ENCODE results near the gene MYO5B. TPM values are rescaled to one million over a fixed set of nuclear protein-coding genes. Genes with fewer than 3 reads are reported as not detected.

MYO5B gene
- total RNA-seq, 4 donors from 2014 or later: 0.05 to 0.60 (median 0.35) TPM

DNA sequence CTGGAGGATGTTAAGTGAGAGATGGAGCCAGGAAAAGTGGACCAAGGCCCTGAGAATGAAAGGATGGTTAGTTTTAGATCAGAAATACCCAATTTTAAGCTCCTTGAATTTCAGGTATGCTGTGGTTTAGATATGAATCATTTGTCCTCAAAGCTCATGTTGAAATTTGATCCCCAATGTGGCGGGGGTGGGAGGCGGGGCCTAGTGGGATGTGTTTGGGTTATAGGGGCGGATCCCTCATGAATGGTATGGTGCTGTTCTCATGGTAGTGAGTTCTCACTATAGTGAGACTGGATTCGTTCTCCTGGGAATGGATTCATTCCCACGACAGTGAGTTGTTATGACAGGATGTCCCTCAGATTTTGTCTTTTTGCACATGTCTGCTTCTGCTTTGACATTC, 11.4 kb downstream of the MYO5B start:
- in situ Hi-C loops (cut with MboI; ENCODE audit: low sequenced_read_pairs in 4 of 4): loop anchor here in 1 of 4 donors (25.0 kb wide), 1 partner anchor 171 kb away; no protein-coding TSS in a partner anchor
- no peaks in the 10 kb centered on the region for H3K36me3 ChIP-seq
- TF ChIP-seq POLR2A (IDR thresholded peaks at IDR 0.05): no peak
- TF ChIP-seq, protein P1, sequence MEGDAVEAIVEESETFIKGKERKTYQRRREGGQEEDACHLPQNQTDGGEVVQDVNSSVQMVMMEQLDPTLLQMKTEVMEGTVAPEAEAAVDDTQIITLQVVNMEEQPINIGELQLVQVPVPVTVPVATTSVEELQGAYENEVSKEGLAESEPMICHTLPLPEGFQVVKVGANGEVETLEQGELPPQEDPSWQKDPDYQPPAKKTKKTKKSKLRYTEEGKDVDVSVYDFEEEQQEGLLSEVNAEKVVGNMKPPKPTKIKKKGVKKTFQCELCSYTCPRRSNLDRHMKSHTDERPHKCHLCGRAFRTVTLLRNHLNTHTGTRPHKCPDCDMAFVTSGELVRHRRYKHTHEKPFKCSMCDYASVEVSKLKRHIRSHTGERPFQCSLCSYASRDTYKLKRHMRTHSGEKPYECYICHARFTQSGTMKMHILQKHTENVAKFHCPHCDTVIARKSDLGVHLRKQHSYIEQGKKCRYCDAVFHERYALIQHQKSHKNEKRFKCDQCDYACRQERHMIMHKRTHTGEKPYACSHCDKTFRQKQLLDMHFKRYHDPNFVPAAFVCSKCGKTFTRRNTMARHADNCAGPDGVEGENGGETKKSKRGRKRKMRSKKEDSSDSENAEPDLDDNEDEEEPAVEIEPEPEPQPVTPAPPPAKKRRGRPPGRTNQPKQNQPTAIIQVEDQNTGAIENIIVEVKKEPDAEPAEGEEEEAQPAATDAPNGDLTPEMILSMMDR (IDR thresholded peaks at IDR 0.05 in 4 of 5, conservative IDR thresholded peaks at IDR 0.05 in 1 of 5): no peak
- no peaks in the 10 kb centered on the region for H3K4me1 ChIP-seq
- peaks cover 0 to 16% (median 13%) of the 10 kb centered on the region in 3 donors for H3K27me3 ChIP-seq
- H3K4me3 ChIP-seq: no peak overlapping the region
- no peak for DNase-seq
- H3K27ac ChIP-seq: no peak overlapping the region
- H3K9me3 ChIP-seq: no peaks in the 10 kb centered on the region
- intact Hi-C loops (cut with DNase I; ENCODE audit: low total_unique reads): no loop called here
- ATAC-seq: no peak

DNA sequence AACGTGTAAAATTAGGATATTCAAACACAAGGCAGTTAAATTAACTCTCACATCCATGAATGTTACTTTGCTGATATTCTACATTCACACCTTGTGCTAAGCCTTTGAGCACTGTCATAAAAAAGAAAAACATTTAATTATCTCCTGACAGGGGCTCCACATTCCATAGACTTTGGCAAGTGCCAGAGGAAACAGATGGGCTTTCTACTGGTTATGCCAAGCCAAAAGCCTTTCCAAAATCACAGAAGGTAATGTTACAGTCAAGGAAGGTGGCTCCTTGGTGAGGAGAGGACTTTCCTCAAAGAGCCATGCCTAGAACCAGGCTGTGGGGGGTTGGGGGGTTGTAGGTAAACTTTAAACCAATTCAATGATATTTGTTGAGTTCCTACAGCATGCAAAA, 12.4 kb downstream of the MYO5B start:
- in situ Hi-C loops (cut with MboI; ENCODE audit: low sequenced_read_pairs in 4 of 4) (loop anchor here in 1 of 4 donors (25.0 kb wide), 1 partner anchor 170 kb away; no protein-coding TSS in a partner anchor), intact Hi-C loops (cut with DNase I; ENCODE audit: low total_unique reads) (no loop called here)
- DNase-seq (no peak), ATAC-seq (no peak)
- Histone ChIP-seq H3K36me3 (no peaks in the 10 kb centered on the region), H3K4me1 (no peaks in the 10 kb centered on the region), H3K27ac (no peak overlapping the region), H3K9me3 (no peaks in the 10 kb centered on the region), H3K4me3 (no peak overlapping the region), H3K27me3 (peaks cover 0 to 10% (median 9%) of the 10 kb centered on the region in 3 donors)
- no peak for TF ChIP-seq POLR2A (IDR thresholded peaks at IDR 0.05)
- TF ChIP-seq, protein P1 (IDR thresholded peaks at IDR 0.05 in 4 of 5, conservative IDR thresholded peaks at IDR 0.05 in 1 of 5): no peak

DNA sequence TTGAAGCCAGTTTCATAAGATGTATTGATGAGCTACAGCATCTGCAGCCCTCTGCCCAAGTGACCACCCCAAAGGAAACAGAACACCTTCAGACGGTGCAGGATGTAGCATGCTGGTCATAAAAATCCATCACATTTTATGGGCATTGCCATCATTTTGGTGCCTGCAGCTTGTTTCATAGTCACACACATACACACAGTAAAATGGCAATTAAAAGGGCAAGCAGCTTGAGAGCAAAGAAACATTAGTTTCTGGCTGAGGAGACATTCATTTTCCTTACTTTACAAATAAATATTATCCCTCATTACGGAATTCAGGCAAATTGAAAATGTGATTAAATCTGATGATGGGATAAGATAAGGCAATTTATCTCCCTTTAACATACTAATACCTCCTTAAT, 13.4 kb downstream of the MYO5B start:
- no peak for TF ChIP-seq POLR2A (IDR thresholded peaks at IDR 0.05)
- TF ChIP-seq, protein P1 (IDR thresholded peaks at IDR 0.05 in 4 of 5, conservative IDR thresholded peaks at IDR 0.05 in 1 of 5): no peak
- DNase-seq (no peak), ATAC-seq (no peak)
- Histone ChIP-seq H3K36me3 (no peaks in the 10 kb centered on the region), H3K4me3 (no peak overlapping the region), H3K27me3 (peaks cover 0 to 12% (median 8%) of the 10 kb centered on the region in 3 donors), H3K9me3 (no peaks in the 10 kb centered on the region), H3K27ac (no peak overlapping the region), H3K4me1 (no peaks in the 10 kb centered on the region)
- in situ Hi-C loops (cut with MboI; ENCODE audit: low sequenced_read_pairs in 4 of 4) (loop anchor here in 1 of 4 donors (25.0 kb wide), 1 partner anchor 169 kb away; no protein-coding TSS in a partner anchor), intact Hi-C loops (cut with DNase I; ENCODE audit: low total_unique reads) (no loop called here)

DNA sequence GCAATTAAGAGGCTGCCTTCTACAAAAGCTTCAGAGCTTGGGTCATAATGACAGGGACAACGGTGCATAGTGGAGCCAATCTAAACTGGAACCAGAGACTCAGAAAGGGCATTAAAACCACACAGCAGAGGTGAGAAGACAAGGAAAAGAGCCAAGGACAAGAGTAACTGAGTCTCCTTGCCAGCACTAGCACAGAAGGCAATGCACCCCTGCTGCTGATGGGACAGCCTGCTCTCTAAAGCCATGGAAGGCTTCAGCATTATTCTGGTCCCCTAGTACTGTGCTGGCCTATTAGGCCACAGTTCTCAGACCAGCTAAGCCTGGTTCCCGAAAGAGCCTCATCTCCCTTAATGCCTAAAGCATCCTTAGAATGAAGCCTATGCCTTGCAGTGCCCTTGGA, 15.5 kb downstream of the MYO5B start:
- Histone ChIP-seq H3K27me3 (peaks cover 0 to 7% (median 0%) of the 10 kb centered on the region in 3 donors), H3K27ac (no peak overlapping the region), H3K9me3 (no peaks in the 10 kb centered on the region), H3K4me3 (no peak overlapping the region), H3K4me1 (no peaks in the 10 kb centered on the region), H3K36me3 (no peaks in the 10 kb centered on the region)
- ATAC-seq: no peak
- intact Hi-C loops (cut with DNase I; ENCODE audit: low total_unique reads): no loop called here
- no peak for DNase-seq
- in situ Hi-C loops (cut with MboI; ENCODE audit: low sequenced_read_pairs in 4 of 4): loop anchor here in 1 of 4 donors (25.0 kb wide), 1 partner anchor 167 kb away; no protein-coding TSS in a partner anchor
- TF ChIP-seq, protein P1 (IDR thresholded peaks at IDR 0.05 in 4 of 5, conservative IDR thresholded peaks at IDR 0.05 in 1 of 5): no peak
